Subcutaneous adipose tissue (tissue), 4 donors: ENCODE measurements around the gene MEF2D. TPM values are rescaled to one million over a fixed set of nuclear protein-coding genes. Genes with fewer than 3 reads are reported as not detected.

Experiments used
- total RNA-seq, 4 donors: library from RNA; depleted of rRNA; stranded (reverse); fragments of >200 nt; gene quantifications; one replicate each; pipeline ENCODE4 v1.1.0, GENCODE V29; 2016
- TF ChIP-seq, protein P1 (sequence below): fragments of 450-650 bp; IDR thresholded peaks from one replicate; pipeline ENCODE4 v1.5.1; 2016; ENCODE audit warnings: low read depth, mild to moderate bottlenecking, control low read depth, antibody characterized with exemption, moderate library complexity

Gene MEF2D
- total RNA-seq, 4 donors from 2014 or later = 18.9 to 46.5 (median 24.8) TPM

DNA sequence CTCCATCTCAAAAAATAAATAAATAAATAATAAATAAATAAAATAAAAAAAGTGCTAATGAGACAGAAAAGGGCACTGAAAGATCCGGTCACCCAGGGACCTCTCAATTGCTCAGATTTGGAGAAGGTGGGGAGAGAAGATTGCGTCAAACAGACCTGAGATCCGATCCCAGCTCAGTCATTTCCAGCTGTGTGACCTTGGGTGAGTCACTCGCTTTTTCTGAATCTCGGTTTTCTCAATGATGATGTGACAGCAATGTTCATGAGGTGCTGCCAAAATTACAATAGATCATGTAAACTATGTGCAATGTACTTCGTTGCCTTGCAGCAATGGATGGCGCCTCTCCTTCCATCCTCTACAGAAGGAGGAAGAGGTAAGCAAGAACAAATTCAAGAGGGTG, 11.1 kb upstream of the MEF2D start:
- TF ChIP-seq, protein P1, sequence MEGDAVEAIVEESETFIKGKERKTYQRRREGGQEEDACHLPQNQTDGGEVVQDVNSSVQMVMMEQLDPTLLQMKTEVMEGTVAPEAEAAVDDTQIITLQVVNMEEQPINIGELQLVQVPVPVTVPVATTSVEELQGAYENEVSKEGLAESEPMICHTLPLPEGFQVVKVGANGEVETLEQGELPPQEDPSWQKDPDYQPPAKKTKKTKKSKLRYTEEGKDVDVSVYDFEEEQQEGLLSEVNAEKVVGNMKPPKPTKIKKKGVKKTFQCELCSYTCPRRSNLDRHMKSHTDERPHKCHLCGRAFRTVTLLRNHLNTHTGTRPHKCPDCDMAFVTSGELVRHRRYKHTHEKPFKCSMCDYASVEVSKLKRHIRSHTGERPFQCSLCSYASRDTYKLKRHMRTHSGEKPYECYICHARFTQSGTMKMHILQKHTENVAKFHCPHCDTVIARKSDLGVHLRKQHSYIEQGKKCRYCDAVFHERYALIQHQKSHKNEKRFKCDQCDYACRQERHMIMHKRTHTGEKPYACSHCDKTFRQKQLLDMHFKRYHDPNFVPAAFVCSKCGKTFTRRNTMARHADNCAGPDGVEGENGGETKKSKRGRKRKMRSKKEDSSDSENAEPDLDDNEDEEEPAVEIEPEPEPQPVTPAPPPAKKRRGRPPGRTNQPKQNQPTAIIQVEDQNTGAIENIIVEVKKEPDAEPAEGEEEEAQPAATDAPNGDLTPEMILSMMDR = no peak

DNA sequence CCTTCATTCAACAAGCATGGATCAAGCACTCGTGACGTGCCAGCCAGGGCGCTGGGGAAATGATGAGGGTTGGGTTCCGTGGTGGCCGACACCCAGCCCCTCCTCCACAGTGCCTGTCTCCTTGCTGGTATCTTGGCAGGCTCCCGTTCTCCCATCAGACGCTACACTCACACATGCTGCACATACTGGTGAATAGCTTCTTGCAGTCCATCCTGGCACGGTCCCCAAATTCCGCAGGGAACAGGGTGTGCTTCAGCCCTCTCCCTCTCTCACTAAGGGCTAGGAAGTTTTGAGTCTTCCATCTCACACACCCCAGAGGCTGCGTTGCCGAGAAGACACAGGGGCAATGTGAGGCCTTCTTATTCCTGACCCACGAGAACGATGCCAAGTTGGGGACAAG, 10.1 kb upstream of the MEF2D start:
- TF ChIP-seq, protein P1 = no peak

DNA sequence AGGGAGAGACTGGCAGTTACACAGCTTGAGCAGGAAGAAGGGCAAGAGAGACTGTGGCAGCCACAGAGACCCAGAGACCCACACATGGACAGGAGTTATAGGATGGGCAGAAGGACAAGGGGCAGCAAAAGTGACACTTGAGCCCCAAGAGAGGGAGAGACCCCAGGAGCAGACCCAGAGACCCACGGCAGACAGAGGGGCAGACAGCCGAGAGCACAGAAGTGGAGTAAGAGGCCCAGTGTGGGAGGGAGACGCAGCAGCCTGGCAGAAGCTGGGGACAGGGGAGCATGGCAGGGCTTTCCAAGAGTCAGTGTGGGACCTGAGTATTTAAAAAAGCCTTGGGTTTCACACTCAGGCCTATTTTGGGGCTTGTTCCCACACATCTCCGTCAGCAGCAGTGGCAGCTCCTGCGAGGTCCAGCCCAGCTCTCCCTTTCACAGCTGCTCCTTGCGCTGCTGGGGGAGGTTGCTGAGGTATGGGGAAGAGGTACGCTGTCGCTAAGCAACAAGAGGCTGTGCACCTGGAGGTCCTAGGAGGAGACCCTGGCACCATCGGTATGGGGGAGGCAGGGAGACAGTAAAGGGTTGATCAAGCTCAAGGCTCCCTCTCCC, 9.0 kb upstream of the MEF2D start:
- TF ChIP-seq, protein P1 = no peak

DNA sequence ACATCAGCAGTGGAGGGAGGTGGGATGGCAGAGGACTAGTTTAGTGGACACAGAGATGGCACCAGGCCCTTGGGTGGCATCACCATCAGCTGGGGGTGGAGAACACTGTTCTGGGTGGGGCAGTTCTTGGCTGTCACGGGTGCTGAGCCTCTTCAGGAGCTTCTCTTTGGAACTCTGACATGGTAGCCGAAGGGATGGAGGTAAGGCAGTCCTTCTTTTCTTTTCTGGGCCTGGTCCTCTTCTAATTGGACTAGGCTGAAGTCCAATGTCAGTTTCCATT, 8.3 kb upstream of the MEF2D start:
- TF ChIP-seq, protein P1 = no peak

GRCh38 chr1:156508205-156508954, 7.8 kb upstream of the MEF2D start:
- TF ChIP-seq, protein P1 = no peak

DNA sequence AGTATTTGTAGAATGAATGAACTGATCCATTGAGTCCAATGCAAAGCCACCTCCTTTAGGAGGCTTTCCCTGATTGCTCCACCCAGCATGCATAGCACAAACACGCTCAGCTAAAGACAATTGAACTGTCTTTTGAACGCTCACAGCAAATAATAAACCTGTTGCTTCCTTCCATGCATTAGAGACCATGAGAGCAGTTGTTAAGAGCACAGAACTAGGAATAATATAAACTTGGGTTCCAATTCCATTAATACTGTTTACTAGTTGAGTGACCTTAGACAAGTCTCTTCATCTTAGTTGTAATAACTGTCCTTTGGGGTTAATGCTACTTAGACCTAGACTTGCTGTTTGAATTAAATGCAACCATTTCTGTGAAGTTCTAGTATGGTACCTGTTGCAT, 5.9 kb upstream of the MEF2D start:
- TF ChIP-seq, protein P1 = no peak

DNA sequence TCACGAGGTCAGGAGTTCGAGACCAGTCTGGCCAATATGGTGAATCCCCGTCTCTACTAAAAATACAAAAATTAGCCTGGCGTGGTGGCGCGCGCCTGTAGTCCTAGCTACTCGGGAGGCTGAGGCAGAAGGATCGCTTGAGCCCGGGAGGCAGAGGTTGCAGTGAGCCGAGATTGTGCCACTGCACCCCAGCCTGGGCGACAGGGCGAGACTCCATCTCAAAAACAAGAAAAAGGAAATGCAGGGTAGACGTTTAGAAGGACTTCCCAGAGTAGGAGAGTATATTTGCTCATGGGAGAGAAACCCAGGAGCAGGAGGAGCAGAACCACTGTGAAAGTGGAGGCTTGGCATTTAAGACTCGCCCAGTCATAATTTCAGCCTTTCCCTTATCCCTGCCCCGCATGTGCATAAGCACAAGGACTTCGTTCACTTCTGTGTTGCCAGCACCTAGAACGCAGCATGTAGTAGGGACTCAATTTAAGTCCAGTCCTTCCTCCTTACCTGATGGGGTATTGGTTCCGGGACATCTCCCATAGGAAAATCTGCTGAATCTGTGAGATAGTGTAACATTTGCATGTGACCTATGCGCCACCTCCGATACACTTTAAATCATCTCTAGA, 5.2 kb upstream of the MEF2D start:
- TF ChIP-seq, protein P1 = no peak
